H9 (cell line): Measurements from ENCODE around the gene SLC38A1. TPM values are rescaled to one million over a fixed set of nuclear protein-coding genes. Genes with fewer than 3 reads are reported as not detected.

ENCODE experiments used
- DNase-seq: peaks from one replicate; pipeline ENCODE4 v3.0.0-alpha.2; 2017
- H2AFZ ChIP-seq: one replicate; pipeline ENCODE4 v1.6.1; 2013; ENCODE audit warnings: mild to moderate bottlenecking, low read length, control low read depth, moderate library complexity
- H2AK5ac ChIP-seq: 2 replicates; pipeline ENCODE4 v1.6.1; 2013; ENCODE audit warnings: low read length, control low read depth, mixed read lengths; ENCODE audit not compliant: insufficient read length
- H2BK120ac ChIP-seq: one replicate; pipeline ENCODE4 v1.6.1; 2013; ENCODE audit warnings: low read depth, mild to moderate bottlenecking, low read length, control low read depth, inconsistent platforms; ENCODE audit not compliant: poor library complexity, severe bottlenecking
- H2BK12ac ChIP-seq: 2 replicates; pipeline ENCODE4 v1.6.1; 2013; ENCODE audit warnings: low read length, control low read depth, mixed read lengths, low read depth; ENCODE audit not compliant: insufficient read length
- H2BK15ac ChIP-seq: 2 replicates; pipeline ENCODE4 v1.6.1; 2013; ENCODE audit warnings: low read depth, low read length, control low read depth
- H2BK20ac ChIP-seq: one replicate; pipeline ENCODE4 v1.6.1; 2013; ENCODE audit warnings: low read depth, mild to moderate bottlenecking, low read length, control low read depth, inconsistent platforms; ENCODE audit not compliant: poor library complexity, severe bottlenecking
- H2BK5ac ChIP-seq: 2 replicates; pipeline ENCODE4 v1.6.1; 2013; ENCODE audit warnings: low read length, control low read depth, mixed read lengths; ENCODE audit not compliant: insufficient read length
- H3K14ac ChIP-seq: 2 replicates; pipeline ENCODE4 v1.6.1; 2013; ENCODE audit warnings: low read length, control low read depth; ENCODE audit not compliant: insufficient read depth
- H3K18ac ChIP-seq: 2 replicates; pipeline ENCODE4 v1.6.1; 2013; ENCODE audit warnings: low read depth, mild to moderate bottlenecking, mixed read lengths, low read length, control low read depth; ENCODE audit not compliant: insufficient read length
- H3K23ac ChIP-seq: 2 replicates; pipeline ENCODE4 v1.6.1; 2013; ENCODE audit warnings: low read length, control low read depth, mixed read lengths, low read depth; ENCODE audit not compliant: insufficient read length
- H3K23me2 ChIP-seq: 2 replicates; pipeline ENCODE4 v1.6.1; 2013; ENCODE audit warnings: low read depth, mild to moderate bottlenecking, mixed read lengths, low read length, control low read depth; ENCODE audit not compliant: insufficient read length, poor library complexity, severe bottlenecking
- H3K27ac ChIP-seq: 2 replicates; pipeline ENCODE4 v1.5.1; 2013; ENCODE audit warnings: low read length, control low read depth, mixed read lengths, low read depth; ENCODE audit not compliant: insufficient read length
- H3K27me3 ChIP-seq: 2 replicates; pipeline ENCODE4 v1.6.1; 2013; ENCODE audit warnings: low read length, control low read depth, inconsistent platforms; ENCODE audit not compliant: insufficient read depth
- H3K4ac ChIP-seq: 2 replicates; pipeline ENCODE4 v1.6.1; 2013; ENCODE audit warnings: low read depth, mild to moderate bottlenecking, control low read depth, inconsistent platforms, low read length, moderate library complexity
- H3K4me1 ChIP-seq: 2 replicates; pipeline ENCODE4 v1.6.1; 2013; ENCODE audit warnings: low read length, control low read depth, inconsistent platforms; ENCODE audit not compliant: insufficient read depth
- H3K4me2 ChIP-seq: 2 replicates; pipeline ENCODE4 v1.6.1; 2013; ENCODE audit warnings: low read length, control low read depth, mixed read lengths; ENCODE audit not compliant: insufficient read length, insufficient read depth
- H3K56ac ChIP-seq: 2 replicates; pipeline ENCODE4 v1.6.1; 2013; ENCODE audit warnings: low read depth, mild to moderate bottlenecking, mixed read lengths, low read length, control low read depth; ENCODE audit not compliant: insufficient read length
- H3K79me1 ChIP-seq: 2 replicates; pipeline ENCODE4 v1.6.1; 2013; ENCODE audit warnings: low read depth, mild to moderate bottlenecking, moderate library complexity, low read length, control low read depth, inconsistent platforms; ENCODE audit not compliant: insufficient read depth, poor library complexity, severe bottlenecking
- H3K79me2 ChIP-seq: 2 replicates; pipeline ENCODE4 v1.6.1; 2013; ENCODE audit warnings: low read length, control low read depth, inconsistent platforms; ENCODE audit not compliant: insufficient read depth
- H3K9ac ChIP-seq: 2 replicates; pipeline ENCODE4 v1.6.1; 2013; ENCODE audit warnings: low read length, control low read depth, mixed read lengths; ENCODE audit not compliant: insufficient read length; ENCODE audit errors: extremely low read depth
- H3K9me3 ChIP-seq: one replicate; pipeline ENCODE4 v1.6.1; 2013; ENCODE audit warnings: low read depth, low read length, inconsistent platforms; ENCODE audit not compliant: control insufficient read depth
- H3T11ph ChIP-seq: one replicate; pipeline ENCODE4 v1.6.1; 2013; ENCODE audit warnings: mild to moderate bottlenecking, low read length, control low read depth, inconsistent platforms
- H4K20me1 ChIP-seq: one replicate; pipeline ENCODE4 v1.6.1; 2013; ENCODE audit not compliant: control insufficient read depth, insufficient read length, insufficient read depth
- H4K5ac ChIP-seq: 2 replicates; pipeline ENCODE4 v1.6.1; 2013; ENCODE audit warnings: low read depth, mild to moderate bottlenecking, mixed read lengths, low read length, control low read depth; ENCODE audit not compliant: insufficient read length
- H4K8ac ChIP-seq: replicated peaks from 2 replicates; pipeline ENCODE4 v1.6.1; 2013; ENCODE audit warnings: low read length, control low read depth, mixed read lengths, low read depth; ENCODE audit not compliant: insufficient read length
- H4K91ac ChIP-seq: 2 replicates; pipeline ENCODE4 v1.6.1; 2013; ENCODE audit warnings: low read depth, mild to moderate bottlenecking, moderate library complexity, mixed read lengths, low read length, control low read depth; ENCODE audit not compliant: insufficient read length
- H3K27ac Mint-ChIP-seq, 3 experiments: 2 replicates in 2 of 3; 3 replicates in 1 of 3; pipeline ENCODE4 v1.8.0; 2020 to 2021; ENCODE audit warnings: mixed read lengths in 3 of 3, mild to moderate bottlenecking in 1 of 3, moderate library complexity in 1 of 3
- H3K27me3 Mint-ChIP-seq: 2 replicates; pipeline ENCODE4 v1.8.0; 2021; ENCODE audit warnings: low read depth, mild to moderate bottlenecking, moderate library complexity, mixed read lengths
- H3K36me3 Mint-ChIP-seq, 3 experiments: 2 replicates in 2 of 3; 3 replicates in 1 of 3; pipeline ENCODE4 v1.8.0; 2020 to 2021; ENCODE audit warnings: low read depth in 3 of 3, mixed read lengths in 3 of 3; ENCODE audit not compliant: insufficient read depth in 1 of 3
- H3K4me1 Mint-ChIP-seq, 2 experiments: 2 replicates each; pipeline ENCODE4 v1.8.0; 2020; ENCODE audit warnings: mixed read lengths in 2 of 2
- H3K4me3 Mint-ChIP-seq, 2 experiments: 2 replicates in 1 of 2; 3 replicates in 1 of 2; pipeline ENCODE4 v1.8.0; 2020 to 2021; ENCODE audit warnings: mild to moderate bottlenecking in 2 of 2, mixed read lengths in 2 of 2, moderate library complexity in 1 of 2
- H3K9me3 Mint-ChIP-seq, 2 experiments: 2 replicates in 1 of 2; 3 replicates in 1 of 2; pipeline ENCODE4 v1.8.0; 2020; ENCODE audit warnings: mild to moderate bottlenecking in 2 of 2, mixed read lengths in 2 of 2, moderate library complexity in 1 of 2
- CTCF ChIP-seq: fragments of 200-600 bp; sonication (generic); conservative IDR thresholded peaks from 3 replicates; pipeline ENCODE4 v1.8.0; 2021; ENCODE audit warnings: antibody characterized with exemption, mild to moderate bottlenecking
- whole genome bisulfite sequencing: extraction: QIAGEN DNeasy Blood & Tissue Kit; methylation state at CpG from one replicate; pipeline ENCODE4 v1.1.7; 2013; ENCODE audit warnings: missing lambda C conversion rate, low lambda C conversion rate, mixed read lengths; ENCODE audit not compliant: insufficient read length; ENCODE audit errors: extremely low coverage; 5-methylcytosine and 5-hydroxymethylcytosine counted together
- total RNA-seq: library from RNA; stranded (reverse); gene quantifications from 2 replicates; pipeline ENCODE4 v1.2.1, GENCODE V29; 2021

SLC38A1 gene
- total RNA-seq, 1 experiment from 2014 or later, result 216 TPM

DNA sequence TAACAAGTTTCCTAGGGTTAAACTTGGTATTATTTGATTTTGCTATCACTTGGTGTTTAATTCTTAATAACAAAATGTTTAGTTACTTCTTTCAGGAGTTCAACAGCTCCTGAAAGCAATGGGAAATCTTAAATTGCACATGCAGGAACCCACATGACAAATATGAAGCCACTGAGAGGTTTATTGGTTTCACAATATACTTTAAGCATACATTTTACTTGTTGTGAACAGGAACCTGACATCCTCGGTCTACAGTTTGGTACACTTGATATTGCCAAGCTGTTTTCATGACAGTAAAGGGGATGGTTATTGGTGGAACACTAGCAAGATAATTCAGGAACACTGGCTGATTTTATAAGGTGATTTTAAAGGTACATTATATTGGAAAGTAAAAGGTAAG, 46.2 kb downstream of the SLC38A1 start:
- Histone ChIP-seq H3K9ac (no peak overlapping the region), H3K79me2 (no peaks in the 10 kb centered on the region; the same call in 1 of the 2 replicates), H3K18ac (no peak overlapping the region), H2BK12ac (no peak overlapping the region), H3K27me3 (no peaks in the 10 kb centered on the region), H2BK15ac (no peak overlapping the region), H3K14ac (no peak overlapping the region), H2BK20ac (no peak overlapping the region), H3T11ph (no peak overlapping the region), H4K91ac (no peak overlapping the region), H3K9me3 (no peaks in the 10 kb centered on the region), H3K79me1 (peaks cover 4% of the 10 kb centered on the region), H3K56ac (no peak overlapping the region), H4K5ac (no peak overlapping the region), H2BK5ac (no peak overlapping the region), H3K27ac (no peak overlapping the region), H2BK120ac (no peak overlapping the region), H3K4ac (no peak overlapping the region), H2AFZ (no peak overlapping the region), H3K23me2 (no peaks in the 10 kb centered on the region), H3K4me2 (no peak overlapping the region), H2AK5ac (no peak overlapping the region), H4K8ac (no peak overlapping the region), H4K20me1 (no peaks in the 10 kb centered on the region), H3K4me1 (no peaks in the 10 kb centered on the region; the same call in 1 of the 2 replicates), H3K23ac (no peak overlapping the region)
- Mint-ChIP-seq H3K4me1 (peaks cover 42 to 44% of the 10 kb centered on the region in 2 experiments), H3K36me3 (peaks cover 45 to 94% (median 69%) of the 10 kb centered on the region in 3 experiments; a peak in 6 of 7 replicates), H3K27ac (no peak overlapping the region), H3K27me3 (no peaks in the 10 kb centered on the region), H3K9me3 (no peaks in the 10 kb centered on the region), H3K4me3 (no peak overlapping the region)
- no CpG with 5 or more reads among the region's 1 CpG for WGBS
- no peak for DNase-seq
- TF ChIP-seq CTCF, result no peak
